Stomach (tissue), 9 donors: Measurements from ENCODE around the gene PRKN. TPM values are rescaled to one million over a fixed set of nuclear protein-coding genes. Genes with fewer than 3 reads are reported as not detected.

Source experiments
- DNase-seq, 2 donors: peaks; one replicate each; pipeline versions ENCODE4 v3.0.0 to v3.0.0-alpha.2; 2013 to 2019
- H3K27ac ChIP-seq, 5 donors: fragments of 200-600 bp in 4 of 5; sonication (generic) in 4 of 5; one replicate each; pipeline ENCODE4 v1.5.1; 2013 to 2019; ENCODE audit warnings: mild to moderate bottlenecking in 1 of 5, moderate library complexity in 1 of 5
- H3K27me3 ChIP-seq, 3 donors: fragments of 200-600 bp; sonication (generic); one replicate each; pipeline ENCODE4 v1.5.1; 2017 to 2019; ENCODE audit warnings: mixed run types in 1 of 3
- H3K36me3 ChIP-seq, 4 donors: fragments of 200-600 bp; sonication (generic); 1 replicate in 3 of 4; 2 replicates in 1 of 4; pipeline ENCODE4 v1.5.1; 2016 to 2019
- H3K4me1 ChIP-seq, 4 donors: fragments of 200-600 bp; sonication (generic); one replicate each; pipeline ENCODE4 v1.5.1; 2016 to 2019
- H3K4me3 ChIP-seq, 4 donors: fragments of 200-600 bp; sonication (generic) in 3 of 4; one replicate each; pipeline ENCODE4 v1.5.1; 2016 to 2019; ENCODE audit warnings: mild to moderate bottlenecking in 1 of 4
- H3K9me3 ChIP-seq, 4 donors: fragments of 200-600 bp; sonication (generic); one replicate each; pipeline ENCODE4 v1.5.1; 2016 to 2019
- EP300 ChIP-seq: sonication (generic); formaldehyde crosslinking; IDR thresholded peaks from one replicate; pipeline ENCODE4 v1.6.1; 2017; ENCODE audit warnings: antibody characterized with exemption
- POLR2A ChIP-seq, 4 donors: fragments of 450-650 bp; IDR thresholded peaks; one replicate each; pipeline ENCODE4 v1.6.1; 2016; ENCODE audit warnings: antibody characterized with exemption in 4 of 4, control low read depth in 2 of 4, mild to moderate bottlenecking in 1 of 4, moderate library complexity in 1 of 4
- POLR2AphosphoS5 ChIP-seq, 3 donors: sonication (generic); formaldehyde crosslinking; IDR thresholded peaks; one replicate each; pipeline ENCODE4 v1.6.1; 2016; ENCODE audit warnings: antibody characterized with exemption in 3 of 3
- WGBS, 5 donors: extraction: QIAGEN DNeasy Blood & Tissue Kit in 3 of 5; methylation state at CpG; one replicate each; pipeline versions ENCODE4 v1.1.5 to v1.1.7; 2013 to 2018; 5-methylcytosine and 5-hydroxymethylcytosine counted together
- intact Hi-C: fragments of 100-400 bp; cut with DNase I; formaldehyde crosslinking; loops from one replicate; pipeline ENCODE4 v1.15.1; 2023; ENCODE audit warnings: low total_unique reads
- polyA plus RNA-seq, 3 donors: library from polyadenylated mRNA; stranded (reverse); fragments of 200-250 nt; gene quantifications; one replicate each; pipeline ENCODE4 v1.2.3, GENCODE V29; 2013
- total RNA-seq, 5 donors: library from RNA; depleted of rRNA; stranded (reverse); fragments of >200 nt; gene quantifications; one replicate each; pipeline versions ENCODE4 v1.1.0 to v1.2.3, GENCODE V29; 2014 to 2016
- TF ChIP-seq, protein P1 (sequence below), 7 experiments: fragments of 450-650 bp in 4 of 7; fragments of 200-600 bp in 3 of 7; sonication (generic) in 3 of 7; IDR thresholded peaks; one replicate each; pipeline ENCODE4 v1.5.1; 2016 to 2019; ENCODE audit warnings: antibody characterized with exemption in 7 of 7, control low read depth in 2 of 7, mild to moderate bottlenecking in 1 of 7
- donor health status: healthy with polysubstance abuse.
- donor health status: Bipolar disorder and iron deficiency.
- donor health status: healthy.

PRKN gene
- total and polyA plus RNA-seq, 8 donors: 0.68 to 19.8 (median 9.5) TPM

DNA sequence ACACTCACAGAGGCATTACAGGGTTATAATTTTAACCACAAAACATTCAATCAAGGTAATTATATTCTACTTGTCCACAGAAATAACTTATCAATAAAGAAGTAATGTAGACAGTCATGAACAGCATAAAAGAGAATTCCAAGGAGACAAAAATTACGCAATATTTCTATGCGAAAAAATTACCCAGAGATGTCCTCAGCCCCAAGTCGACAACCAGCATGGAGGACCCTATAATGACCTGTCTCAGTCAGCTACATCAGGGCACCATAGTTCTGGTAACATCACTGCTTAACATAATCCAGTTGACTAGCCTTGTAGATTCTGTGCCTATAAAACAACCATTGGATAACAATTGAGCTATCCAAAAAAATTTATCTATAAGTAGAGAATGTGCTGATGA, 579.8 kb downstream of the PRKN start:
- WGBS, 5 donors: 91 to 99% (median 96%) methylated on average over 3 of the region's 3 CpGs
- Histone ChIP-seq H3K9me3 (no peaks in the 10 kb centered on the region), H3K36me3 (no peaks in the 10 kb centered on the region), H3K4me3 (no peak overlapping the region), H3K4me1 (no peaks in the 10 kb centered on the region), H3K27me3 (no peaks in the 10 kb centered on the region), H3K27ac (no peak overlapping the region)
- intact Hi-C loops: no loop called here
- no peak for TF ChIP-seq EP300
- DNase-seq: no peak

DNA sequence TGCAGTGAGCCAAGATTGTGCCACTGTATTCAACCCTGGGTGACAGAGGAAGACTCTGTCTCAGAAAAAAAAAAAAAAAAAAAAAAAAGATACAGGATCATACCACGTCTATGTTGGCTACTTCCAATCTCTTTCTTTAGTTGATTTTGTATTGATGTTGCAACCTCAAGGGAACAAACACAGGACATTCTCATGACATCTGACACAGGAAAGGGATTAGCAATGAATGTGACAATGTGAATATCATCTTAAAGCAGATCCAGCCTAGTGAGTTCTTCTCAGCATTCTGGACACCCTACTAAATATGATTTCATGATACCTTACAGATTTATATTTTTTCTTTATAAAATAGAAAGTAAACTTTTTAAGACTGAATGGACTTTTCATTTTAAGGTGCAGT, 580.3 kb downstream of the PRKN start:
- Histone ChIP-seq H3K27ac (no peak overlapping the region), H3K36me3 (no peaks in the 10 kb centered on the region), H3K4me1 (no peaks in the 10 kb centered on the region), H3K9me3 (no peaks in the 10 kb centered on the region), H3K4me3 (no peak overlapping the region), H3K27me3 (no peaks in the 10 kb centered on the region)
- TF ChIP-seq, protein P1, sequence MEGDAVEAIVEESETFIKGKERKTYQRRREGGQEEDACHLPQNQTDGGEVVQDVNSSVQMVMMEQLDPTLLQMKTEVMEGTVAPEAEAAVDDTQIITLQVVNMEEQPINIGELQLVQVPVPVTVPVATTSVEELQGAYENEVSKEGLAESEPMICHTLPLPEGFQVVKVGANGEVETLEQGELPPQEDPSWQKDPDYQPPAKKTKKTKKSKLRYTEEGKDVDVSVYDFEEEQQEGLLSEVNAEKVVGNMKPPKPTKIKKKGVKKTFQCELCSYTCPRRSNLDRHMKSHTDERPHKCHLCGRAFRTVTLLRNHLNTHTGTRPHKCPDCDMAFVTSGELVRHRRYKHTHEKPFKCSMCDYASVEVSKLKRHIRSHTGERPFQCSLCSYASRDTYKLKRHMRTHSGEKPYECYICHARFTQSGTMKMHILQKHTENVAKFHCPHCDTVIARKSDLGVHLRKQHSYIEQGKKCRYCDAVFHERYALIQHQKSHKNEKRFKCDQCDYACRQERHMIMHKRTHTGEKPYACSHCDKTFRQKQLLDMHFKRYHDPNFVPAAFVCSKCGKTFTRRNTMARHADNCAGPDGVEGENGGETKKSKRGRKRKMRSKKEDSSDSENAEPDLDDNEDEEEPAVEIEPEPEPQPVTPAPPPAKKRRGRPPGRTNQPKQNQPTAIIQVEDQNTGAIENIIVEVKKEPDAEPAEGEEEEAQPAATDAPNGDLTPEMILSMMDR (IDR thresholded peaks at IDR 0.05): no peak
- no peak for TF ChIP-seq POLR2A (IDR thresholded peaks at IDR 0.05)
- TF ChIP-seq EP300: no peak
- no peak for TF ChIP-seq POLR2AphosphoS5 (IDR thresholded peaks at IDR 0.05)
- no peak for DNase-seq
- 48 to 67% (median 55%) methylated on average over 1 of the region's 1 CpG for WGBS, 5 donors
- intact Hi-C loops: no loop called here

DNA sequence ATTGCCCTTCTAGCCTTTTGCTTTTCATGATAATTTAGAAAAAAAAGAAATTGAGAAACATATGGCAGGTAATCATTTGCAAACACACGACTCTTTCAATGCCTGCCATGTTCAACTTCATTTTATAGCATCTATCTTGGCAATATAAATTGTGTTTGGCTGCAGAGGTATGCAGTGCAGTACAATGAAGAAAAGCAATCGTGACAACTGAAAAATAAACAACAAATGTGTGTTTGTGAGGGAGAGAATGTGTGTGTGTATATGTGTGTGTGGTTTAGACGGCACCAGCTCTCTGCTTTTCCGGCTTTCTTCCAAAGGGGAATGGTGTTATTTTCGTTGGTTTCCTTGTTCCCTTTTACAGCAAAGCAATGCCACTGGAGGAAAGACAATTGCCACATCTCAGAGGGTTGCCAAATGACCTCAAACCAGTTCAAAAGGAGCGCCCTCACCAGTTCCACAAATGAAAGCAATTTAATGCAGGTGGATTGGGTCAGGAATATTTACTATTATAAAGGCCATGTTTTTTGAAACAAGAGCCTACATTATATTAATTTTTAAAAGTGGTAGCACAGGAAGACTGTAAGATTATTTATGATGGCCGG, 587.2 kb downstream of the PRKN start:
- TF ChIP-seq POLR2AphosphoS5 (IDR thresholded peaks at IDR 0.05) (no peak), POLR2A (IDR thresholded peaks at IDR 0.05) (no peak), EP300 (no peak)
- TF ChIP-seq, protein P1 (IDR thresholded peaks at IDR 0.05): no peak
- H3K36me3 ChIP-seq: no peaks in the 10 kb centered on the region
- peaks cover 3 to 14% (median 9%) of the 10 kb centered on the region in 4 donors for H3K9me3 ChIP-seq
- H3K4me3 ChIP-seq: no peak overlapping the region
- no peaks in the 10 kb centered on the region for H3K27me3 ChIP-seq
- H3K27ac ChIP-seq: no peak overlapping the region
- no peak for DNase-seq
- no peaks in the 10 kb centered on the region for H3K4me1 ChIP-seq
- intact Hi-C loops: no loop called here
- 78 to 82% (median 79%) methylated on average over 7 of the region's 7 CpGs for WGBS, 5 donors

DNA sequence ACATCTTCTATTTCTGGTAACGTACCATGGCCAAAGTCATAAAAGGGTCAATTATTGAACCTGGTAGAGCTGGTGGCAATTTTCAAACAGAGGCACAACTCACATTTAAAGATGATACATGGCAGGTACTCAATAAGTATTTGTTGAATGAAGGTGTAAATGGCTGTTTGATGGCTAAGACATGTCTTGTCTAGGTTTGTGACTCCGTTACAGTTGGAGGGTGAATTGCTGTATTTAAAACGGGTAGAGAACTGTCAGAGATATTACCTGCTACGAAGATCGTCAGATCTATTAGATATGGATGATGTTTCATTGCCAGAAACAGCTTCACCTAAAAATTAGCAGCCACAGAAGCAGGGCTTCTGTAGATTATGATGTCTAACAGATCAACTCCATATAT, 601.9 kb downstream of the PRKN start:
- WGBS, 5 donors: 87 to 91% (median 89%) methylated on average over 5 of the region's 5 CpGs
- H3K4me1 ChIP-seq: no peaks in the 10 kb centered on the region
- no peaks in the 10 kb centered on the region for H3K9me3 ChIP-seq
- H3K36me3 ChIP-seq: no peaks in the 10 kb centered on the region
- no peak overlapping the region for H3K4me3 ChIP-seq
- intact Hi-C loops: no loop called here
- no peak for DNase-seq
- H3K27ac ChIP-seq: no peak overlapping the region
- TF ChIP-seq, protein P1 (IDR thresholded peaks at IDR 0.05): no peak
- TF ChIP-seq POLR2A (IDR thresholded peaks at IDR 0.05) (no peak), EP300 (no peak), POLR2AphosphoS5 (IDR thresholded peaks at IDR 0.05) (no peak)
- H3K27me3 ChIP-seq: no peaks in the 10 kb centered on the region

DNA sequence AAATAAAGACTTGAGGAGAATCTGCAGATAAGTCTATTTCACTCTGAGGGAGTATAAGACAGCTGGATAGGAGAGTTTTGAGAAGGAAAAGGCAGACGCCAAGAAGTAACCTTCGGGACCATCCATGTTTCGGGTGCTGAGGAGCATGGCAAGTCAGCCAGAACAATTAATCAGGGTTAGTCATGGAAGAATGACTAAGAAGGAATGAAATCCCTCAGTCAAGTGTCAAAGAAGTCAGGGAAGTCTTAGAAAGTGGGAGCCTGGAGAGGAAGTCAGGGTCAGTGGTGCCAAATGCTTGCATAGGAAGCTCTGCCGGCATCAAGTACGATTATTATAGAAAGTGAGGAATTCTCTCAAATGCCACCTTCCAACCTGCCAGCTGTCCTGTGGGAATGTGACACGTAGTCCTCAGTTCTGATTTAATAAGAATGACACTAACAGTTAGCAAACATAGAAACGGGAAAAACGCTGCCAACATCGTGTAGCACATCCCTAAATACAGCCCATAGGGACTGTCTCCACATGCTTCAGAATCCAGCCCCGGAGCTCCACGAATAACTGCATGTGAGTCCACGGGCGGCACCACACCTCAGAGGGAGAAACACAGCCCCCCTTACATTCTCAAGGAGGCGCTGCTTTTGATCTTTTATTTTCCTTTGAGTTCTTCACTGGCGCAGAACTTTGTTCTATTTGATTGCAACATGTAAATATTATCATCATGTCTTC, 602.7 kb downstream of the PRKN start:
- TF ChIP-seq EP300 (no peak), POLR2AphosphoS5 (IDR thresholded peaks at IDR 0.05) (no peak), POLR2A (IDR thresholded peaks at IDR 0.05) (no peak)
- TF ChIP-seq, protein P1 (IDR thresholded peaks at IDR 0.05): no peak
- H3K4me3 ChIP-seq: no peak overlapping the region
- H3K9me3 ChIP-seq: no peaks in the 10 kb centered on the region
- H3K27me3 ChIP-seq: no peaks in the 10 kb centered on the region
- WGBS, 5 donors: 86 to 91% (median 87%) methylated on average over 14 to 15 of the region's 15 CpGs
- no peaks in the 10 kb centered on the region for H3K36me3 ChIP-seq
- H3K4me1 ChIP-seq: peaks cover 0 to under 1% (median 0%) of the 10 kb centered on the region in 4 donors
- DNase-seq: no peak
- intact Hi-C loops: no loop called here
- no peak overlapping the region for H3K27ac ChIP-seq
